MM.1S (cell line): Measurements from ENCODE around the gene VAMP3.

Experiments
- DNase-seq: peaks from one replicate; pipeline ENCODE4 v3.0.0-alpha.2; 2015
- H2AFZ ChIP-seq: fragments of 300-600 bp; sonication (generic); 2 replicates; pipeline ENCODE4 v1.6.0; 2016; ENCODE audit warnings: antibody characterized with exemption, low read length
- H3F3A ChIP-seq: fragments of 300-600 bp; sonication (generic); 2 replicates; pipeline ENCODE4 v1.6.1; 2016; ENCODE audit warnings: mild to moderate bottlenecking, antibody characterized with exemption, low read length, moderate library complexity, mixed read lengths; ENCODE audit not compliant: insufficient read depth
- H3K27ac ChIP-seq: fragments of 300-600 bp; sonication (generic); 2 replicates; pipeline ENCODE4 v1.5.1; 2016; ENCODE audit warnings: mild to moderate bottlenecking, low read length
- H3K27me3 ChIP-seq: fragments of 300-600 bp; sonication (generic); replicated peaks from 2 replicates; pipeline ENCODE4 v1.6.0; 2016; ENCODE audit warnings: low read length; ENCODE audit not compliant: insufficient read depth
- H3K36me3 ChIP-seq: fragments of 300-600 bp; sonication (generic); replicated peaks from 2 replicates; pipeline ENCODE4 v1.6.1; 2016; ENCODE audit warnings: mild to moderate bottlenecking, low read length, mixed read lengths; ENCODE audit not compliant: insufficient read depth
- H3K4me1 ChIP-seq: fragments of 300-600 bp; sonication (generic); 2 replicates; pipeline ENCODE4 v1.6.1; 2016; ENCODE audit warnings: low read length, mixed read lengths
- H3K4me2 ChIP-seq: fragments of 300-600 bp; sonication (generic); 2 replicates; pipeline ENCODE4 v1.6.0; 2016; ENCODE audit warnings: low read depth, low read length
- H3K4me3 ChIP-seq: fragments of 300-600 bp; sonication (generic); 2 replicates; pipeline ENCODE4 v1.5.1; 2016; ENCODE audit warnings: low read length, mixed read lengths
- H3K79me2 ChIP-seq: fragments of 300-600 bp; sonication (generic); 2 replicates; pipeline ENCODE4 v1.6.1; 2016; ENCODE audit warnings: mixed run types, low read length, mixed read lengths
- H3K9ac ChIP-seq: fragments of 300-600 bp; sonication (generic); 2 replicates; pipeline ENCODE4 v1.6.1; 2016; ENCODE audit warnings: low read length, mixed read lengths
- H3K9me2 ChIP-seq: fragments of 300-600 bp; sonication (generic); replicated peaks from 2 replicates; pipeline ENCODE4 v1.6.1; 2016; ENCODE audit warnings: mild to moderate bottlenecking, low read length, mixed read lengths; ENCODE audit not compliant: insufficient read depth
- H3K9me3 ChIP-seq: fragments of 300-600 bp; sonication (generic); replicated peaks from 2 replicates; pipeline ENCODE4 v1.6.1; 2016; ENCODE audit warnings: mild to moderate bottlenecking, low read length, mixed read lengths; ENCODE audit not compliant: insufficient read depth
- H4K20me1 ChIP-seq: fragments of 300-600 bp; sonication (generic); 2 replicates; pipeline ENCODE4 v1.6.1; 2016; ENCODE audit warnings: mild to moderate bottlenecking, low read length, moderate library complexity, mixed read lengths; ENCODE audit not compliant: insufficient read depth
- CTCF ChIP-seq: fragments of 300-600 bp; sonication (generic); IDR thresholded peaks from 2 replicates; pipeline ENCODE4 v1.5.1; 2016; ENCODE audit warnings: antibody characterized with exemption, low read length, mixed read lengths
- EZH2 ChIP-seq: fragments of 300-600 bp; sonication (generic); optimal IDR thresholded peaks from 2 replicates; pipeline ENCODE3; 2017; ENCODE audit warnings: low read depth, mild to moderate bottlenecking, antibody characterized with exemption, low read length, mixed read lengths
- EZH2phosphoT487 ChIP-seq: fragments of 300-600 bp; sonication (generic); IDR thresholded peaks from 2 replicates; pipeline ENCODE4 v1.6.1; 2018; ENCODE audit warnings: antibody characterized with exemption, low read length

VAMP3 gene

GRCh38 chr1:7732331-7732730 lies 38.8 kb upstream of the VAMP3 start:
- no peaks in the 10 kb centered on the region for H4K20me1 ChIP-seq
- no peaks in the 10 kb centered on the region for H3F3A ChIP-seq
- no peak overlapping the region for H3K4me3 ChIP-seq
- no peaks in the 10 kb centered on the region for H3K4me1 ChIP-seq
- no peak for DNase-seq
- H3K9ac ChIP-seq, result no peak overlapping the region
- no peaks in the 10 kb centered on the region for H3K36me3 ChIP-seq
- H3K27me3 ChIP-seq, result peaks cover 98% of the 10 kb centered on the region
- TF ChIP-seq EZH2, result no peak
- TF ChIP-seq CTCF, result no peak
- no peak for TF ChIP-seq EZH2phosphoT487
- H3K79me2 ChIP-seq, result no peaks in the 10 kb centered on the region
- no peak overlapping the region for H2AFZ ChIP-seq
- no peaks in the 10 kb centered on the region for H3K9me2 ChIP-seq
- no peaks in the 10 kb centered on the region for H3K9me3 ChIP-seq
- no peak overlapping the region for H3K27ac ChIP-seq
- H3K4me2 ChIP-seq, result no peak overlapping the region

- no peak overlapping the region for H3K27ac ChIP-seq
These were observed 37.8 kb upstream of the VAMP3 start for GRCh38 chr1:7733276-7733675.

GRCh38 chr1:7738044-7738443 lies 33.1 kb upstream of the VAMP3 start:
- Histone ChIP-seq H3K27me3 (peaks cover 98% of the 10 kb centered on the region), H3F3A (no peaks in the 10 kb centered on the region), H3K9me2 (no peaks in the 10 kb centered on the region), H3K36me3 (no peaks in the 10 kb centered on the region), H3K9me3 (no peaks in the 10 kb centered on the region), H2AFZ (no peak overlapping the region), H3K4me2 (no peak overlapping the region), H3K79me2 (no peaks in the 10 kb centered on the region), H4K20me1 (no peaks in the 10 kb centered on the region), H3K4me1 (no peaks in the 10 kb centered on the region), H3K27ac (no peak overlapping the region), H3K4me3 (no peak overlapping the region), H3K9ac (no peak overlapping the region)
- TF ChIP-seq EZH2phosphoT487 (no peak), EZH2 (no peak), CTCF (no peak)
- DNase-seq, result no peak

More at GRCh38 chr1:7733276-7733675, 37.8 kb upstream of the VAMP3 start:
- Histone ChIP-seq H3K4me1 (no peaks in the 10 kb centered on the region), H3K79me2 (no peaks in the 10 kb centered on the region), H3F3A (no peaks in the 10 kb centered on the region), H3K4me2 (no peak overlapping the region), H3K9me3 (no peaks in the 10 kb centered on the region), H3K9me2 (no peaks in the 10 kb centered on the region), H3K36me3 (no peaks in the 10 kb centered on the region), H3K4me3 (no peak overlapping the region), H3K9ac (no peak overlapping the region), H2AFZ (no peak overlapping the region), H3K27me3 (peaks cover 98% of the 10 kb centered on the region), H4K20me1 (no peaks in the 10 kb centered on the region)
- no peak for DNase-seq
- TF ChIP-seq CTCF (no peak), EZH2 (no peak), EZH2phosphoT487 (no peak)
